GM12878 (cell line): ENCODE results near the gene SLC5A1. TPM values are rescaled to one million over a fixed set of nuclear protein-coding genes. Genes with fewer than 3 reads are reported as not detected.

ENCODE experiments used
- CREM ChIP-seq: IDR thresholded peaks from 2 replicates; pipeline ENCODE4 v1.6.1; 2014; ENCODE audit warnings: antibody characterized with exemption, low read depth
- E2F8 ChIP-seq: fragments of 450-650 bp; IDR thresholded peaks from 2 replicates; pipeline ENCODE4 v1.6.1; 2018; ENCODE audit warnings: mild to moderate bottlenecking, low read depth, moderate library complexity; ENCODE audit not compliant: partially characterized antibody
- EZH2 ChIP-seq: IDR thresholded peaks from 2 replicates; pipeline ENCODE4 v1.6.1; 2012; ENCODE audit warnings: low read depth, mild to moderate bottlenecking, control low read depth, inconsistent platforms, low read length, borderline replicate concordance; ENCODE audit not compliant: control insufficient read depth
- NRF1 ChIP-seq: conservative IDR thresholded peaks from 2 replicates; pipeline ENCODE4 v1.6.1; 2011; ENCODE audit warnings: mild to moderate bottlenecking, low read depth, low read length, improper control_type of control experiment
- PAX8 ChIP-seq: fragments of 450-650 bp; IDR thresholded peaks from 2 replicates; pipeline ENCODE4 v1.6.1; 2017; ENCODE audit warnings: mild to moderate bottlenecking, moderate library complexity
- POLR2AphosphoS5 ChIP-seq: IDR thresholded peaks from 2 replicates; pipeline ENCODE4 v1.6.1; 2011; ENCODE audit warnings: mild to moderate bottlenecking, low read length, inconsistent platforms
- RBBP5 ChIP-seq: fragments of 200-600 bp; sonication (generic); conservative IDR thresholded peaks from 2 replicates; pipeline ENCODE4 v1.6.1; 2016
- ZBTB11 ChIP-seq: fragments of 450-650 bp; formaldehyde crosslinking; IDR thresholded peaks from 2 replicates; pipeline ENCODE4 v1.5.0; 2022; ENCODE audit warnings: mild to moderate bottlenecking, missing genetic modification characterization
- ZSCAN29 ChIP-seq: fragments of 450-650 bp; IDR thresholded peaks from 2 replicates; pipeline ENCODE4 v1.6.1; 2017; ENCODE audit warnings: mild to moderate bottlenecking, moderate library complexity
- polyA plus RNA-seq, 11 experiments: library from polyadenylated mRNA; depleted of rRNA in 4 of 11; unstranded in 6 of 11; stranded (reverse) in 5 of 11; fragments of >200 nt; fragmentation: Nextera tagmentation in 4 of 11; fragmentation: Illumina TruSeq in 1 of 11; extraction: Ambion mirVana in 4 of 11; extraction: Trizol in 1 of 11; gene quantifications; 1 replicate in 1 of 11; 2 replicates in 10 of 11; pipeline versions ENCODE4 v1.2.1 to v1.2.3, GENCODE V29; 2011 to 2016; ENCODE audit warnings: inconsistent platforms in 2 of 11, missing spikeins in 2 of 11, low read depth in 1 of 11
- total RNA-seq, 4 experiments: library from RNA; depleted of rRNA in 3 of 4; stranded (reverse); fragments of >200 nt in 3 of 4; fragmentation: Illumina TruSeq in 1 of 4; extraction: Trizol in 1 of 4; gene quantifications; 2 replicates each; pipeline versions ENCODE4 v1.2.1 to v1.2.3, GENCODE V29; 2013 to 2021

Gene SLC5A1
- total and polyA plus RNA-seq, 10 of the 15 experiments (the other 5 are each of a cell fraction or from before 2014, with no cell fraction given): 0.01 TPM; not detected in 9

- TF ChIP-seq ZSCAN29 (no peak), E2F8 (no peak), EZH2 (no peak), POLR2AphosphoS5 (no peak), ZBTB11 (CRISPR knock-in tag) (no peak), RBBP5 (no peak), PAX8 (no peak), NRF1 (no peak), CREM (no peak)
- TF ChIP-seq, all 136 proteins: peak for 0
Observed at GRCh38 chr22:32034275-32034674, 8.8 kb upstream of the SLC5A1 start (continued).
